ENCODE results near the gene EZH2.

EZH2 gene

GRCh38 chr7:148918058-148918596 is 34.0 kb upstream of the EZH2 start:
- Histone ChIP-seq H3K27me3 (ENCODE audit: control insufficient read depth in 1 of 2, insufficient read depth in 2 of 2, low read length in 2 of 2) (no peaks in the 10 kb centered on the region), H3K4me3 (ENCODE audit: low read depth in 1 of 2, low read length in 2 of 2) (no peak overlapping the region), H3K9me3 (ENCODE audit: control insufficient read depth in 1 of 2, low read length in 2 of 2) (no peaks in the 10 kb centered on the region), H3K9ac (ENCODE audit: low read depth in 1 of 2, low read length in 2 of 2) (no peak overlapping the region), H3K36me3 (ENCODE audit: control insufficient read depth in 1 of 2, insufficient read depth in 2 of 2, low read length in 2 of 2) (no peaks in the 10 kb centered on the region), H3K27ac (ENCODE audit: low read depth, low read length) (no peak overlapping the region), H3K4me1 (ENCODE audit: control insufficient read depth in 1 of 2, insufficient read depth in 2 of 2, low read length in 2 of 2) (peaks cover 9 to 16% of the 10 kb centered on the region in 2 donors)

- Histone ChIP-seq H3K9ac (ENCODE audit: low read depth in 1 of 2, low read length in 2 of 2) (no peak overlapping the region), H3K36me3 (ENCODE audit: control insufficient read depth in 1 of 2, insufficient read depth in 2 of 2, low read length in 2 of 2) (no peaks in the 10 kb centered on the region)
Observed at GRCh38 chr7:148916186-148916585, 32.1 kb upstream of the EZH2 start.

GRCh38 chr7:148915211-148915610 is 31.1 kb upstream of the EZH2 start:
- Histone ChIP-seq H3K9me3 (ENCODE audit: control insufficient read depth in 1 of 2, low read length in 2 of 2) (no peaks in the 10 kb centered on the region), H3K4me3 (ENCODE audit: low read depth in 1 of 2, low read length in 2 of 2) (no peak overlapping the region), H3K27ac (ENCODE audit: low read depth, low read length) (no peak overlapping the region), H3K27me3 (ENCODE audit: control insufficient read depth in 1 of 2, insufficient read depth in 2 of 2, low read length in 2 of 2) (no peaks in the 10 kb centered on the region), H3K9ac (ENCODE audit: low read depth in 1 of 2, low read length in 2 of 2) (no peak overlapping the region), H3K36me3 (ENCODE audit: control insufficient read depth in 1 of 2, insufficient read depth in 2 of 2, low read length in 2 of 2) (no peaks in the 10 kb centered on the region), H3K4me1 (ENCODE audit: control insufficient read depth in 1 of 2, insufficient read depth in 2 of 2, low read length in 2 of 2) (peaks cover 9 to 11% of the 10 kb centered on the region in 2 donors)

More at GRCh38 chr7:148916186-148916585, 32.1 kb upstream of the EZH2 start:
- no peaks in the 10 kb centered on the region for H3K27me3 ChIP-seq (ENCODE audit: control insufficient read depth in 1 of 2, insufficient read depth in 2 of 2, low read length in 2 of 2)
- no peak overlapping the region for H3K4me3 ChIP-seq (ENCODE audit: low read depth in 1 of 2, low read length in 2 of 2)
- H3K4me1 ChIP-seq (ENCODE audit: control insufficient read depth in 1 of 2, insufficient read depth in 2 of 2, low read length in 2 of 2) = peaks cover 9 to 11% of the 10 kb centered on the region in 2 donors
- no peak overlapping the region for H3K27ac ChIP-seq (ENCODE audit: low read depth, low read length)
- H3K9me3 ChIP-seq (ENCODE audit: control insufficient read depth in 1 of 2, low read length in 2 of 2) = no peaks in the 10 kb centered on the region

DNA sequence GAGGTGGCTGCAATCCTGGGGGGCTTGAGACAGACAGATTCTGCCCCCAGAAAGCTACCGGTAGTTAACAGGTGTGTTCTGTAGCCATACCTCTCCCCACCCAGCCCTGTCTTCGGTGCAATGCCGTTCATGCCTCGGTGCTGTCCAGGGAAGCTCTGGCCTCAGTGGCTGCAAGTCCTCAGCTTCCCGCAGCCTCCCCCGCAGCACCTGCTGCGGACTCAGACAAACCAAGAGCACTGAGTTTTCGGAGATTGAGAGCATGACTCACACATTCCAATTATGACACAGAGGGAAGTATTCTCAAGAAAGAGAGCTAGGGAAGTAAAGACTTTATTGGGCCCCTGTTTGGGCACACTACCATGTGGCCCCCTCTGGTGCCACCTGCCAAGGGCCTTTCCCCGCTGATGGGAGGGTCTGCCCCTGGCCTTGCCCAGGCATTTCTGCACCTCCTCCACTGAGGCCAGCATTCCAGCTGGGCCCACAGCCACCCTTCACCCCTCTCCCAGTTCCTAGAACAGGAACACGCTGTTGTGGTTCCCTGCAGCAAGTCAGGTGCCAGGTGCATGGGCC is 30.2 kb upstream of the EZH2 start:
- Histone ChIP-seq H3K9ac (ENCODE audit: low read depth in 1 of 2, low read length in 2 of 2) (no peak overlapping the region), H3K4me1 (ENCODE audit: control insufficient read depth in 1 of 2, insufficient read depth in 2 of 2, low read length in 2 of 2) (peaks cover 9 to 11% of the 10 kb centered on the region in 2 donors), H3K27ac (ENCODE audit: low read depth, low read length) (no peak overlapping the region), H3K4me3 (ENCODE audit: low read depth in 1 of 2, low read length in 2 of 2) (no peak overlapping the region), H3K9me3 (ENCODE audit: control insufficient read depth in 1 of 2, low read length in 2 of 2) (no peaks in the 10 kb centered on the region), H3K36me3 (ENCODE audit: control insufficient read depth in 1 of 2, insufficient read depth in 2 of 2, low read length in 2 of 2) (no peaks in the 10 kb centered on the region), H3K27me3 (ENCODE audit: control insufficient read depth in 1 of 2, insufficient read depth in 2 of 2, low read length in 2 of 2) (peaks cover 3 to 4% of the 10 kb centered on the region in 2 donors)

DNA sequence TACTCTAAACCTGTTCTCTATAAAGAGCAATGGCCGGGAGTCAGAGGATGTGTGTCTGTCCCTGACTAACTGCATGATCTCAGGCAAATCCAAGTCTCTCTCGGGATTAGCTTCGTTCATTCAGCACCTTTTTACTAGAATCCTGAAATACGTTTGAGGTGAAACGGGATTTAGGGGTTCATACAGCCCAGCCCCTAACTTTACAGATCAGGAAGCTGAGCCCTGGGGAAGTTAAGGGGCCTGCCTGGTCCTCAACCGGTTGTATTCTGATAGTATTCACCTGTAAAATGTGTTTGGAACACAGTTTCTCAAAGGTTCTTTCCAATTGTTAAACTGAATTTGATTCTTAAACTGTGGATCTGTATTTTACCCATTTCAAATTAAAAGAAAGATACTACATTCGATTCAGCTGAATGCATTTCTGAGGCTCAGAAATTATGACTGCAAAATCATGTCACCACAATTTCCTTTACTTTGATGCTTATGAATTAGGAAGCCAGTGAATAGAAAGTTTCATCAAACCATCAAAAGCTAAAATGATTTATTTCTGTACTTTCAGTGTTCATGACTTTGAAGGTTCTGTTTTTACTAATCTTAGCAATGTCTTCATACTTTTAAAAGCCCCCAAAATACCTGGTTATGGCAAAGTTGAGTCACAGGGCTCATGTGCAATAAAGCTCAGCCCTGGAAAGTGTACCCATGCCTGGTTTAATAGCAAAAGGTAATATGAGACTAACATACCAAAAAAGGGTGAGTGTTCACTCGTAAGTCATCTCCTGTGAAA is 28.9 kb upstream of the EZH2 start:
- Histone ChIP-seq H3K27me3 (ENCODE audit: control insufficient read depth in 1 of 2, insufficient read depth in 2 of 2, low read length in 2 of 2) (peaks cover 15 to 17% of the 10 kb centered on the region in 2 donors), H3K4me1 (ENCODE audit: control insufficient read depth in 1 of 2, insufficient read depth in 2 of 2, low read length in 2 of 2) (peaks cover 9 to 11% of the 10 kb centered on the region in 2 donors), H3K9ac (ENCODE audit: low read depth in 1 of 2, low read length in 2 of 2) (no peak overlapping the region), H3K27ac (ENCODE audit: low read depth, low read length) (no peak overlapping the region), H3K9me3 (ENCODE audit: control insufficient read depth in 1 of 2, low read length in 2 of 2) (no peaks in the 10 kb centered on the region), H3K36me3 (ENCODE audit: control insufficient read depth in 1 of 2, insufficient read depth in 2 of 2, low read length in 2 of 2) (no peaks in the 10 kb centered on the region), H3K4me3 (ENCODE audit: low read depth in 1 of 2, low read length in 2 of 2) (no peak overlapping the region)

DNA sequence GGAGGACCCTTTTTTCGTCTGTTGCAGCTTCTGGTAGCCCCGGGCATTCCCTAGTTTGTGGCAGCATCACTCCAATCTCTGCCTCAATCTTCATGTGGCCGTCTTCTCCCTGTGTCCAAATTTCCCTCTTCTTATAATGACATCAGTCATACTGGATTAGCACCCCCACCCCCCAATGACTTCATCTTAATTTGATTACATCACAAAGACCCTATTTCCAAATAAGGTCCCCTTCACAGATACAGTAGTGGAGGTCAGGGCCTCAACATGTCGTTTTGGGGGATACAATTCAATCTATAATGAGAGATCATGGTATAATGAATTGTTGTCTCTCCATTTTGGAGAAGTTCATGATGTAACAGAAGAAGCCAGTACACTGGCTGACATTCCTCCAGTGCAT is 28.1 kb upstream of the EZH2 start:
- H3K36me3 ChIP-seq (ENCODE audit: control insufficient read depth in 1 of 2, insufficient read depth in 2 of 2, low read length in 2 of 2) = no peaks in the 10 kb centered on the region
- peaks cover 15 to 18% of the 10 kb centered on the region in 2 donors for H3K27me3 ChIP-seq (ENCODE audit: control insufficient read depth in 1 of 2, insufficient read depth in 2 of 2, low read length in 2 of 2)
- no peak overlapping the region for H3K9ac ChIP-seq (ENCODE audit: low read depth in 1 of 2, low read length in 2 of 2)
- peaks cover 9 to 11% of the 10 kb centered on the region in 2 donors for H3K4me1 ChIP-seq (ENCODE audit: control insufficient read depth in 1 of 2, insufficient read depth in 2 of 2, low read length in 2 of 2)
- no peak overlapping the region for H3K27ac ChIP-seq (ENCODE audit: low read depth, low read length)
- no peak overlapping the region for H3K4me3 ChIP-seq (ENCODE audit: low read depth in 1 of 2, low read length in 2 of 2)
- no peaks in the 10 kb centered on the region for H3K9me3 ChIP-seq (ENCODE audit: control insufficient read depth in 1 of 2, low read length in 2 of 2)

GRCh38 chr7:148911626-148912025 is 27.5 kb upstream of the EZH2 start:
- Histone ChIP-seq H3K9ac (ENCODE audit: low read depth in 1 of 2, low read length in 2 of 2) (no peak overlapping the region), H3K36me3 (ENCODE audit: control insufficient read depth in 1 of 2, insufficient read depth in 2 of 2, low read length in 2 of 2) (no peaks in the 10 kb centered on the region), H3K27me3 (ENCODE audit: control insufficient read depth in 1 of 2, insufficient read depth in 2 of 2, low read length in 2 of 2) (peaks cover 15 to 18% of the 10 kb centered on the region in 2 donors), H3K27ac (ENCODE audit: low read depth, low read length) (no peak overlapping the region), H3K4me3 (ENCODE audit: low read depth in 1 of 2, low read length in 2 of 2) (no peak overlapping the region), H3K9me3 (ENCODE audit: control insufficient read depth in 1 of 2, low read length in 2 of 2) (no peaks in the 10 kb centered on the region), H3K4me1 (ENCODE audit: control insufficient read depth in 1 of 2, insufficient read depth in 2 of 2, low read length in 2 of 2) (peaks cover 9 to 11% of the 10 kb centered on the region in 2 donors)

- Histone ChIP-seq H3K4me1 (ENCODE audit: control insufficient read depth in 1 of 2, insufficient read depth in 2 of 2, low read length in 2 of 2) (peaks cover 6 to 7% of the 10 kb centered on the region in 2 donors), H3K9ac (ENCODE audit: low read depth in 1 of 2, low read length in 2 of 2) (no peak overlapping the region), H3K36me3 (ENCODE audit: control insufficient read depth in 1 of 2, insufficient read depth in 2 of 2, low read length in 2 of 2) (no peaks in the 10 kb centered on the region), H3K27me3 (ENCODE audit: control insufficient read depth in 1 of 2, insufficient read depth in 2 of 2, low read length in 2 of 2) (peaks cover 15 to 18% of the 10 kb centered on the region in 2 donors), H3K4me3 (ENCODE audit: low read depth in 1 of 2, low read length in 2 of 2) (no peak overlapping the region), H3K9me3 (ENCODE audit: control insufficient read depth in 1 of 2, low read length in 2 of 2) (no peaks in the 10 kb centered on the region), H3K27ac (ENCODE audit: low read depth, low read length) (no peak overlapping the region)
Observed at GRCh38 chr7:148909568-148909967, 25.5 kb upstream of the EZH2 start.

GRCh38 chr7:148906707-148907498 is 22.8 kb upstream of the EZH2 start:
- no peaks in the 10 kb centered on the region for H3K4me1 ChIP-seq (ENCODE audit: control insufficient read depth in 1 of 2, insufficient read depth in 2 of 2, low read length in 2 of 2)
- no peak overlapping the region for H3K4me3 ChIP-seq (ENCODE audit: low read depth in 1 of 2, low read length in 2 of 2)
- no peaks in the 10 kb centered on the region for H3K36me3 ChIP-seq (ENCODE audit: control insufficient read depth in 1 of 2, insufficient read depth in 2 of 2, low read length in 2 of 2)
- no peak overlapping the region for H3K27ac ChIP-seq (ENCODE audit: low read depth, low read length)
- peaks cover 15 to 18% of the 10 kb centered on the region in 2 donors for H3K27me3 ChIP-seq (ENCODE audit: control insufficient read depth in 1 of 2, insufficient read depth in 2 of 2, low read length in 2 of 2)
- H3K9me3 ChIP-seq (ENCODE audit: control insufficient read depth in 1 of 2, low read length in 2 of 2) = no peaks in the 10 kb centered on the region
- H3K9ac ChIP-seq (ENCODE audit: low read depth in 1 of 2, low read length in 2 of 2) = no peak overlapping the region

All from duodenal mucosa (tissue), 2 donors.